IMR-90 (cell line): Measurements from ENCODE around the gene ADSS1. TPM values are rescaled to one million over a fixed set of nuclear protein-coding genes. Genes with fewer than 3 reads are reported as not detected.
A peak's percentile ranks its signal among the peaks of the same experiment; 100 is the strongest.
"Not testable (repeated sequence)": the region's sequence is repeated elsewhere in the genome, so short reads cannot be mapped to it uniquely, and the experiment has no call there.

Source experiments
- ATAC-seq: fragments of 200-7000 bp; cut with Tn5 transposase; 2 replicates; pipeline ENCODE4 v1.9.1; 2020; ENCODE audit warnings: low read depth, mild to moderate bottlenecking, moderate library complexity
- BruUV-seq: library from RNA; stranded (reverse); fragments of 400-500 nt; replicated peaks from 2 replicates; lab custom pipeline; 2021; lab: Mats Ljungman, UMichigan
- CTCF ChIA-PET: fragments of 300-600 bp; formaldehyde crosslinking; extraction: SDS; loops from one replicate; lab custom pipeline; 2021; ENCODE audit warnings: antibody characterized with exemption; lab: Yijun Ruan, JAX
- POLR2A ChIA-PET: fragments of 300-600 bp; sonication (Branson Sonifier 250); formaldehyde crosslinking; loops from one replicate; lab custom pipeline; 2022; ENCODE audit warnings: antibody characterized with exemption; ENCODE audit not compliant: unreplicated experiment; lab: Charles Lee
- DNase-seq: peaks from one replicate; pipeline ENCODE4 v3.0.0; 2013
- H2AFZ ChIP-seq: replicated peaks from 2 replicates; pipeline ENCODE3; 2013; ENCODE audit warnings: low read length, mild to moderate bottlenecking; ENCODE audit not compliant: poor library complexity
- H2AK5ac ChIP-seq: 2 replicates; pipeline ENCODE4 v1.6.1; 2013; ENCODE audit warnings: low read depth, low read length, inconsistent platforms
- H2AK9ac ChIP-seq: replicated peaks from 2 replicates; pipeline ENCODE3; 2013; ENCODE audit warnings: mild to moderate bottlenecking, low read depth, low read length, moderate library complexity; ENCODE audit not compliant: poor library complexity
- H2BK120ac ChIP-seq: 2 replicates; pipeline ENCODE4 v1.6.1; 2013; ENCODE audit warnings: low read depth, low read length, inconsistent platforms
- H2BK15ac ChIP-seq: 3 replicates; pipeline ENCODE4 v1.6.1; 2013; ENCODE audit warnings: low read depth, low read length, inconsistent platforms
- H2BK20ac ChIP-seq: 2 replicates; pipeline ENCODE4 v1.6.1; 2013; ENCODE audit warnings: low read depth, mild to moderate bottlenecking, inconsistent platforms, low read length, moderate library complexity
- H2BK5ac ChIP-seq: 2 replicates; pipeline ENCODE4 v1.6.1; 2013; ENCODE audit warnings: mild to moderate bottlenecking, low read depth, low read length, inconsistent platforms; ENCODE audit not compliant: poor library complexity, severe bottlenecking
- H3K14ac ChIP-seq: replicated peaks from 2 replicates; pipeline ENCODE4 v1.6.1; 2013; ENCODE audit warnings: low read depth, low read length, inconsistent platforms
- H3K18ac ChIP-seq: 2 replicates; pipeline ENCODE4 v1.6.1; 2013; ENCODE audit warnings: low read depth, low read length, control low read depth
- H3K23ac ChIP-seq: 2 replicates; pipeline ENCODE4 v1.6.1; 2013; ENCODE audit warnings: low read depth, low read length, inconsistent platforms
- H3K27ac ChIP-seq: 2 replicates; pipeline ENCODE4 v1.5.1; 2013; ENCODE audit warnings: mild to moderate bottlenecking, control low read depth, low read length; ENCODE audit not compliant: insufficient read depth
- H3K27me3 ChIP-seq: 2 replicates; pipeline ENCODE4 v1.6.1; 2013; ENCODE audit warnings: low read length; ENCODE audit not compliant: control insufficient read depth, insufficient read depth
- H3K36me3 ChIP-seq: 2 replicates; pipeline ENCODE4 v1.6.1; 2013; ENCODE audit warnings: low read length, mixed read lengths; ENCODE audit not compliant: control insufficient read depth, insufficient read depth
- H3K4ac ChIP-seq: 2 replicates; pipeline ENCODE4 v1.6.1; 2013; ENCODE audit warnings: low read depth, low read length, inconsistent platforms
- H3K4me1 ChIP-seq: 2 replicates; pipeline ENCODE4 v1.6.1; 2013; ENCODE audit warnings: low read length, mixed read lengths; ENCODE audit not compliant: control insufficient read depth, insufficient read depth
- H3K4me2 ChIP-seq: 2 replicates; pipeline ENCODE4 v1.6.1; 2013; ENCODE audit warnings: low read depth, mild to moderate bottlenecking, control low read depth, low read length, moderate library complexity
- H3K4me3 ChIP-seq: 2 replicates; pipeline ENCODE4 v1.5.1; 2013; ENCODE audit warnings: low read depth, mild to moderate bottlenecking, control low read depth, low read length, moderate library complexity; ENCODE audit not compliant: insufficient read depth
- H3K56ac ChIP-seq: 2 replicates; pipeline ENCODE4 v1.6.1; 2013; ENCODE audit warnings: low read length, inconsistent platforms; ENCODE audit not compliant: insufficient read depth; ENCODE audit errors: extremely low read depth
- H3K79me1 ChIP-seq, 2 experiments: 2 replicates each; pipeline ENCODE4 v1.6.1; 2013; ENCODE audit warnings: low read length in 2 of 2, inconsistent platforms in 1 of 2, low read depth in 1 of 2
- H3K9ac ChIP-seq: 2 replicates; pipeline ENCODE4 v1.6.1; 2013; ENCODE audit warnings: low read depth, low read length, control low read depth
- H3K9me1 ChIP-seq: 2 replicates; pipeline ENCODE4 v1.6.1; 2013; ENCODE audit warnings: low read length, inconsistent platforms; ENCODE audit not compliant: insufficient read depth
- H3K9me3 ChIP-seq: 2 replicates; pipeline ENCODE4 v1.6.1; 2013; ENCODE audit warnings: low read length; ENCODE audit not compliant: control insufficient read depth, insufficient read depth
- H4K20me1 ChIP-seq: 2 replicates; pipeline ENCODE4 v1.6.1; 2013; ENCODE audit warnings: low read length, inconsistent platforms; ENCODE audit not compliant: insufficient read depth
- H4K5ac ChIP-seq: 2 replicates; pipeline ENCODE4 v1.6.1; 2013; ENCODE audit warnings: mild to moderate bottlenecking, low read depth, low read length, control low read depth
- H4K8ac ChIP-seq, 2 experiments: 2 replicates each; pipeline ENCODE4 v1.6.1; 2013; ENCODE audit warnings: low read depth in 2 of 2, low read length in 2 of 2, control low read depth in 1 of 2, inconsistent platforms in 1 of 2
- H4K91ac ChIP-seq: 2 replicates; pipeline ENCODE4 v1.6.1; 2013; ENCODE audit warnings: low read depth, low read length, inconsistent platforms; ENCODE audit not compliant: insufficient read depth
- BHLHE40 ChIP-seq: fragments of 150-350 bp; IDR thresholded peaks from 2 replicates; pipeline ENCODE4 v1.6.1; 2016; ENCODE audit warnings: mild to moderate bottlenecking, low read depth, low read length
- MXI1 ChIP-seq: IDR thresholded peaks from 2 replicates; pipeline ENCODE4 v1.6.1; 2012; ENCODE audit warnings: low read depth, mild to moderate bottlenecking, low read length, moderate library complexity, borderline replicate concordance
- WGBS, 2 experiments: methylation state at CpG; one replicate each; pipeline versions ENCODE4 v1.1.5 to v1.1.7; 2013; ENCODE audit warnings: missing lambda C conversion rate in 2 of 2; ENCODE audit not compliant: insufficient read length in 1 of 2; ENCODE audit errors: extremely low coverage in 2 of 2; 5-methylcytosine and 5-hydroxymethylcytosine counted together
- dilution Hi-C: fragments of 300-500 bp; cut with HindIII; formaldehyde crosslinking; loops from one replicate; pipeline ENCODE4 v1.14.3; 2018; ENCODE audit warnings: low sequenced_read_pairs; ENCODE audit not compliant: unreplicated experiment
- in situ Hi-C: fragments of 300-500 bp; cut with MboI; formaldehyde crosslinking; loops from 3 replicates; pipeline ENCODE4 v1.14.3; 2019; ENCODE audit warnings: low sequenced_read_pairs, inconsistent platforms, mixed read lengths
- intact Hi-C: fragments of 100-400 bp; cut with micrococcal nuclease; formaldehyde crosslinking; loops from 2 replicates; pipeline ENCODE4 v1.10.0; 2022
- polyA plus RNA-seq, 3 experiments: library from polyadenylated mRNA; depleted of rRNA; stranded (reverse); fragments of >200 nt; gene quantifications; 2 replicates each; pipeline ENCODE4 v1.2.3, GENCODE V29; 2012; ENCODE audit warnings: low replicate concordance in 1 of 3
- total RNA-seq: library from RNA; depleted of rRNA; stranded (reverse); fragments of >200 nt; gene quantifications from 2 replicates; pipeline ENCODE4 v1.2.3, GENCODE V29; 2012

Gene ADSS1
- total and polyA plus RNA-seq, 2 of the 4 experiments (the other 2 are of a cell fraction) = 1.8 to 5.2 TPM

- TF ChIP-seq BHLHE40 = no peak
These were observed 2.8 kb downstream of the ADSS1 start (continued) for GRCh38 chr14:104726600-104727451.

GRCh38 chr14:104728631-104729030 is 4.6 kb downstream of the ADSS1 start:
- no TSS peak for BruUV-seq
- dilution Hi-C loops = no loop called here
- ATAC-seq = no peak

GRCh38 chr14:104729176-104729834 is 5.3 kb downstream of the ADSS1 start:
- H4K8ac ChIP-seq, POLR2A ChIA-PET, H3K9me1 ChIP-seq, dilution Hi-C loops, H2BK5ac ChIP-seq, H3K9me3 ChIP-seq, H3K4ac ChIP-seq, H2AK9ac ChIP-seq, H3K9ac ChIP-seq, intact Hi-C loops, H2BK20ac ChIP-seq, H3K4me3 ChIP-seq, H3K27me3 ChIP-seq, H4K20me1 ChIP-seq, H3K14ac ChIP-seq, H2BK120ac ChIP-seq, H3K23ac ChIP-seq, H3K4me1 ChIP-seq, H4K5ac ChIP-seq, H3K18ac ChIP-seq, H3K56ac ChIP-seq, BruUV-seq, H4K91ac ChIP-seq, H3K4me2 ChIP-seq, ATAC-seq, H3K36me3 ChIP-seq, in situ Hi-C loops, H2AK5ac ChIP-seq, H3K27ac ChIP-seq, H3K79me1 ChIP-seq, H2BK15ac ChIP-seq, DNase-seq: not testable (repeated sequence)
- WGBS, 2 experiments = 88% methylated on average over 12 of the region's 73 CpGs; no CpG with 5 or more reads in 1 of the 2 experiments
- peak overlapping the region; percentile 23 for H2AFZ ChIP-seq
- CTCF ChIA-PET = interaction anchor here (0.6 kb wide), 1 partner anchor 10 kb away, joined by 5 read pairs; no protein-coding TSS in a partner anchor

More at GRCh38 chr14:104728631-104729030, 4.6 kb downstream of the ADSS1 start:
- Histone ChIP-seq H2AFZ (no peak overlapping the region), H4K8ac (no peak overlapping the region), H3K4ac (no peak overlapping the region), H3K36me3 (no peaks in the 10 kb centered on the region), H2AK9ac (no peak overlapping the region), H3K4me2 (no peak overlapping the region), H3K27me3 (no peaks in the 10 kb centered on the region; the same call in 1 of the 2 replicates), H3K9me1 (no peaks in the 10 kb centered on the region), H3K18ac (no peak overlapping the region), H3K23ac (no peak overlapping the region), H2BK5ac (no peak overlapping the region), H3K4me1 (peaks cover 6% of the 10 kb centered on the region; the same call in 1 of the 2 replicates), H2BK20ac (no peak overlapping the region), H3K9me3 (no peaks in the 10 kb centered on the region), H3K14ac (no peak overlapping the region), H3K4me3 (no peak overlapping the region), H3K79me1 (no peaks in the 10 kb centered on the region; a peak in 1 of 4 replicates), H3K27ac (no peak overlapping the region), H2BK120ac (no peak overlapping the region), H3K56ac (no peak overlapping the region), H4K5ac (no peak overlapping the region), H4K91ac (no peak overlapping the region), H2BK15ac (no peak overlapping the region), H2AK5ac (no peak overlapping the region), H3K9ac (no peak overlapping the region), H4K20me1 (0 out of 2 replicates have a peak, but pooled peaks cover 3% of the 10 kb centered on the region)
- ChIA-PET POLR2A (no interaction called here), CTCF (no interaction called here)
- DNase-seq = no peak
- intact Hi-C loops (no loop called here), in situ Hi-C loops (no loop called here)
- WGBS, 2 experiments = 91% methylated on average over 12 of the region's 17 CpGs; no CpG with 5 or more reads in 1 of the 2 experiments
- no peak for TF ChIP-seq MXI1
